Kidney epithelial cell (primary cell): ENCODE data around the gene MAGI3. TPM values are rescaled to one million over a fixed set of nuclear protein-coding genes. Genes with fewer than 3 reads are reported as not detected.

Source experiments
- DNase-seq: peaks from one replicate; pipeline ENCODE4 v3.0.0-alpha.2; 2010; ENCODE audit warnings: low read depth
- H3K27me3 ChIP-seq: 2 replicates; pipeline ENCODE4 v1.6.0; 2011; ENCODE audit warnings: low read length; ENCODE audit not compliant: control insufficient read depth, insufficient read depth
- H3K36me3 ChIP-seq: 2 replicates; pipeline ENCODE4 v1.5.1; 2011; ENCODE audit warnings: low read length; ENCODE audit not compliant: control insufficient read depth, insufficient read depth
- H3K4me3 ChIP-seq: 2 replicates; pipeline ENCODE4 v1.5.1; 2011; ENCODE audit warnings: low read depth, mild to moderate bottlenecking, control low read depth, low read length
- CTCF ChIP-seq: IDR thresholded peaks from 2 replicates; pipeline ENCODE4 v1.5.1; 2011; ENCODE audit warnings: mild to moderate bottlenecking, moderate library complexity, low read length, control low read depth, inconsistent platforms; ENCODE audit not compliant: insufficient read depth, poor library complexity, severe bottlenecking
- total RNA-seq: library from RNA; depleted of rRNA; stranded (reverse); fragments of >200 nt; gene quantifications from 2 replicates; pipeline ENCODE4 v1.2.3, GENCODE V29; 2015

Gene MAGI3
- total RNA-seq, 1 donor from 2014 or later = 3.7 TPM

- TF ChIP-seq CTCF = no peak
- DNase-seq = no peak
Observed at GRCh38 chr1:113660088-113660487, 269.8 kb downstream of the MAGI3 start.

GRCh38 chr1:113662101-113662500, 271.8 kb downstream of the MAGI3 start:
- no peak for TF ChIP-seq CTCF
- no peak overlapping the region for H3K4me3 ChIP-seq
- H3K27me3 ChIP-seq = no peaks in the 10 kb centered on the region
- no peaks in the 10 kb centered on the region for H3K36me3 ChIP-seq
- no peak for DNase-seq

More at GRCh38 chr1:113660088-113660487, 269.8 kb downstream of the MAGI3 start:
- no peaks in the 10 kb centered on the region for H3K36me3 ChIP-seq
- H3K4me3 ChIP-seq = no peak overlapping the region
- no peaks in the 10 kb centered on the region for H3K27me3 ChIP-seq

GRCh38 chr1:113663165-113663951, 273.0 kb downstream of the MAGI3 start:
- no peak for DNase-seq
- TF ChIP-seq CTCF = no peak
- Histone ChIP-seq H3K4me3 (no peak overlapping the region), H3K27me3 (no peaks in the 10 kb centered on the region), H3K36me3 (no peaks in the 10 kb centered on the region)

- TF ChIP-seq CTCF = no peak
- no peaks in the 10 kb centered on the region for H3K27me3 ChIP-seq
Observed at GRCh38 chr1:113665071-113665470, 274.8 kb downstream of the MAGI3 start.

GRCh38 chr1:113666126-113666525, 275.8 kb downstream of the MAGI3 start:
- no peak for DNase-seq
- no peaks in the 10 kb centered on the region for H3K27me3 ChIP-seq
- TF ChIP-seq CTCF = no peak
- no peaks in the 10 kb centered on the region for H3K36me3 ChIP-seq
- H3K4me3 ChIP-seq = no peak overlapping the region

More at GRCh38 chr1:113665071-113665470, 274.8 kb downstream of the MAGI3 start:
- no peak overlapping the region for H3K4me3 ChIP-seq
- DNase-seq = no peak
- H3K36me3 ChIP-seq = no peaks in the 10 kb centered on the region

- H3K27me3 ChIP-seq = no peaks in the 10 kb centered on the region
- no peak for DNase-seq
- no peaks in the 10 kb centered on the region for H3K36me3 ChIP-seq
- no peak for TF ChIP-seq CTCF
- no peak overlapping the region for H3K4me3 ChIP-seq
Observed at GRCh38 chr1:113669988-113670387, 279.7 kb downstream of the MAGI3 start.
